Cardiac fibroblast (primary cell): ENCODE data around the gene SLC16A8.
A peak's percentile ranks its signal among the peaks of the same experiment; 100 is the strongest.

Source experiments
- DNase-seq, 2 donors: peaks; one replicate each; pipeline versions ENCODE4 v3.0.0 to v3.0.0-alpha.2; 2010; ENCODE audit warnings: low read depth in 2 of 2
- H3K4me3 ChIP-seq, 2 donors: replicated peaks in 1 of 2; 1 replicate in 1 of 2; 2 replicates in 1 of 2; pipeline ENCODE4 v1.5.1; 2011; ENCODE audit warnings: low read depth in 2 of 2, low read length in 2 of 2, mild to moderate bottlenecking in 2 of 2, moderate library complexity in 1 of 2
- TF ChIP-seq, protein P1 (sequence below): IDR thresholded peaks from one replicate; pipeline ENCODE4 v1.5.1; 2011; ENCODE audit warnings: low read depth, mild to moderate bottlenecking, low read length, inconsistent platforms

The SLC16A8 gene

GRCh38 chr22:38075961-38076360, 8.0 kb downstream of the SLC16A8 start:
- no peak for DNase-seq
- TF ChIP-seq, protein P1, sequence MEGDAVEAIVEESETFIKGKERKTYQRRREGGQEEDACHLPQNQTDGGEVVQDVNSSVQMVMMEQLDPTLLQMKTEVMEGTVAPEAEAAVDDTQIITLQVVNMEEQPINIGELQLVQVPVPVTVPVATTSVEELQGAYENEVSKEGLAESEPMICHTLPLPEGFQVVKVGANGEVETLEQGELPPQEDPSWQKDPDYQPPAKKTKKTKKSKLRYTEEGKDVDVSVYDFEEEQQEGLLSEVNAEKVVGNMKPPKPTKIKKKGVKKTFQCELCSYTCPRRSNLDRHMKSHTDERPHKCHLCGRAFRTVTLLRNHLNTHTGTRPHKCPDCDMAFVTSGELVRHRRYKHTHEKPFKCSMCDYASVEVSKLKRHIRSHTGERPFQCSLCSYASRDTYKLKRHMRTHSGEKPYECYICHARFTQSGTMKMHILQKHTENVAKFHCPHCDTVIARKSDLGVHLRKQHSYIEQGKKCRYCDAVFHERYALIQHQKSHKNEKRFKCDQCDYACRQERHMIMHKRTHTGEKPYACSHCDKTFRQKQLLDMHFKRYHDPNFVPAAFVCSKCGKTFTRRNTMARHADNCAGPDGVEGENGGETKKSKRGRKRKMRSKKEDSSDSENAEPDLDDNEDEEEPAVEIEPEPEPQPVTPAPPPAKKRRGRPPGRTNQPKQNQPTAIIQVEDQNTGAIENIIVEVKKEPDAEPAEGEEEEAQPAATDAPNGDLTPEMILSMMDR = no peak
- no peak overlapping the region for H3K4me3 ChIP-seq

DNA sequence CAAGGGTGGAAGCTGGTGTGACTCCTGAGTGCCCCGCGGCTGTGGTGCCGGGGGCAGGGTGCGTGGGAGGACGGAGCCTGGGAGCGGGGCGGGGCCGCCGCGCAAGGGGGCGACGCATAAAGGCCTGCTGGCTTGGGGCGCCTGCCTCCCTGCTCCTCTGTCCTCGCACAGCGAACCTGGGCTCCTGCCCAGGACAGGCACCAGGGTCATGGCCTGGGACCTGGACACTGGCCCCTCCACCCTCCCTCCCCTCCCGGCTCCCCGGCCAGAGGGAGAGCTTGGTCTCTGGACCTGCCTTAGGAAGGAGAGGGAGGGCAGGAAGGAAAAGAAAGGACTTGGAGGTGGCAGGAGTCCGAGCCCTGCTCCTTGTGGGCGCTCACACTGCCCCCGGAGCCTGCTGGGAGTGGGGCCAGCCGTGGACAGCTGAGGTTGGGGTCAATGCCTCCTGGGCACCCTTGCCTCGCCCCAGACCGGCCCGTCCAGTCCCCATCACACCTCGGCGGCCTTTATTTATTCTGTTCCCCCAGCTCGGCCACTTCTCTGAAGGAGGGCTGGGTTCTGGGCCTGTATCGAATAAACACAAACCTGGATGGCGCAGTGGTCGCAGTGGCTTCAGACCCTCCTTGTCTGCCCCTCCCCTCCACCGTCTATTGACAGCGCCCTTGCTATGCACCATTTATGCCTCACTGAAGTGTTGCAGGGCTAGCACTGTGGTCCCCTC, 8.7 kb downstream of the SLC16A8 start:
- no peak overlapping the region for H3K4me3 ChIP-seq
- TF ChIP-seq, protein P1 = no peak
- no peak for DNase-seq

- peak; percentile 36 to 65 for DNase-seq
- no peak overlapping the region for H3K4me3 ChIP-seq
- TF ChIP-seq, protein P1 = peak; percentile 62
Observed at GRCh38 chr22:38074181-38075104, 9.5 kb downstream of the SLC16A8 start.

- TF ChIP-seq, protein P1 = no peak
- H3K4me3 ChIP-seq = no peak overlapping the region
- DNase-seq = no peak
Observed at GRCh38 chr22:38073150-38074130, 10.5 kb downstream of the SLC16A8 start.

GRCh38 chr22:38072322-38073149, 11.4 kb downstream of the SLC16A8 start:
- H3K4me3 ChIP-seq = no peak overlapping the region
- TF ChIP-seq, protein P1 = no peak

More at GRCh38 chr22:38072322-38073149, 11.4 kb downstream of the SLC16A8 start:
- no peak for DNase-seq
